SK-N-MC (cell line): ENCODE measurements around the gene FANCC.

ENCODE experiments used
- EZH2 ChIP-seq: fragments of 200-600 bp; sonication (generic); IDR thresholded peaks from one replicate; pipeline ENCODE4 v1.6.1; 2017; ENCODE audit warnings: antibody characterized with exemption
- POLR2AphosphoS5 ChIP-seq: IDR thresholded peaks from 2 replicates; pipeline ENCODE4 v1.6.1; 2012; ENCODE audit warnings: mild to moderate bottlenecking, low read depth, low read length, borderline replicate concordance

DNA sequence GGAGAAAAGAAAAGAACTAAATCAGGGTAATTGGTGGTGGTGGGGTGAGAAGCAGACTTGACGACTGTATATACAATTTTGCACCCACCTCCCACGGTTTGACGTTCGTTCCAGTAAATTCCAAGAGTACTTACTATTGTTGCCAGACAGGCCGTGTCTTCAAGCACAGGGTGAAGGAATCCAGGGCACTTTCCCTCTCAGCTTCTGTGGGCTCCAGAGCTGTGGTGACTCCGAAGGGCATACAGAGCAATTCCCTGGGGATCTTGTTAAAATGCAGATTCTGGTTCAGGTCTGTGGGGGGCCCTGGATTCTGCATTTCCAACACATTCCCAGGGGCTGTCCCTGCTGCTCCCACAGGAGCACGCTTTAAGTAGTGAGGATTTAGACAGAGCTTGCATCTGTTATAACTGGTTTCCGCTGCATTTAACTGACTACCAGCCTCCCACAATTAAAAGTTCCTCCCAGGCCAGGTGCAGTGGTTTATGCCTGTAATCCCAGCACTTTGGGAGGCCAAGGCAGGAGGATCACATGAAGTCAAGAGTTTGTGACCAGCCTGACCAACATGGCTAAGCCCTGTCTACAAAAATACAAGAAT, 49.3 kb upstream of the FANCC start:
- TF ChIP-seq POLR2AphosphoS5 (no peak), EZH2 (no peak)
